ENCODE data around the gene KLHL26. TPM values are rescaled to one million over a fixed set of nuclear protein-coding genes. Genes with fewer than 3 reads are reported as not detected.

The KLHL26 gene
- total and polyA plus RNA-seq, 9 of the 15 experiments (the other 6 are each of a cell fraction or from before 2014, with no cell fraction given), result 0.13 to 13.3 (median 1.4) TPM

- no peak overlapping the region for H3K4me2 ChIP-seq (ENCODE audit: insufficient read depth, low read length)
- intact Hi-C loops (cut with micrococcal nuclease), result no loop called here
- POLR2A ChIA-PET, result interaction anchor here (0.8 kb wide), 1 partner anchor 23 kb away, joined by 8 read pairs; no protein-coding TSS in a partner anchor
- 96% methylated on average over 26 of the region's 58 CpGs for WGBS (ENCODE audit: insufficient coverage, low coverage, missing lambda C conversion rate)
- in situ Hi-C loops (cut with MboI), result no loop called here
- no peaks in the 10 kb centered on the region for H3K27me3 ChIP-seq (ENCODE audit: control insufficient read depth in 2 of 2, insufficient read depth in 2 of 2, low read length in 2 of 2)
- no peaks in the 10 kb centered on the region for H4K20me1 ChIP-seq (replicated peaks; ENCODE audit: control insufficient read depth, insufficient read depth, low read length)
- H3K9me3 ChIP-seq (replicated peaks; ENCODE audit: control insufficient read depth, insufficient read depth, low read depth, low read length), result no peaks in the 10 kb centered on the region
- H3K36me3 ChIP-seq (ENCODE audit: control insufficient read depth, insufficient read depth, low read length), result peaks cover 20% of the 10 kb centered on the region; the same call in 1 of the 3 replicates
- no peak overlapping the region for H2AFZ ChIP-seq (ENCODE audit: low read depth, low read length)
- TF ChIP-seq TCF7 (IDR thresholded peaks at IDR 0.05; ENCODE audit: borderline replicate concordance), result no peak
- peaks cover 0 to 20% of the 10 kb centered on the region in 2 experiments; a peak in 2 of 5 replicates for H3K4me1 ChIP-seq (replicated peaks in 1 of 2; ENCODE audit: control insufficient read depth in 2 of 2, insufficient read depth in 2 of 2, low read length in 2 of 2)
- no peak overlapping the region for H3K9ac ChIP-seq (ENCODE audit: insufficient read depth in 1 of 2, low read depth in 2 of 2, low read length in 2 of 2)
- no peak for FAIRE-seq
- no peak overlapping the region for H3K27ac ChIP-seq (ENCODE audit: extremely low read depth, low read depth, low read length)
- CTCF ChIA-PET (ENCODE audit: low intra/inter-chr PET ratio), result no interaction called here
- DNase-seq (ENCODE audit: extremely low read depth in 1 of 4, low spot score in 3 of 4), result no peak
- no peaks in the 10 kb centered on the region for H3K79me2 ChIP-seq (ENCODE audit: control insufficient read depth, insufficient read depth, low read length)
- no TSS peak for BruUV-seq (replicated peaks)
- no peaks in the 10 kb centered on the region for H3K9me1 ChIP-seq (ENCODE audit: control insufficient read depth, insufficient read depth, low read length)
- no peak for ATAC-seq
- H3K4me3 ChIP-seq, result no peak overlapping the region
Measured at GRCh38 chr19:18668744-18669523, 32.1 kb downstream of the KLHL26 start.

- H3K4me3 ChIP-seq, result no peak overlapping the region
- in situ Hi-C loops (cut with MboI), result no loop called here
- H3K4me1 ChIP-seq (replicated peaks in 1 of 2; ENCODE audit: control insufficient read depth in 2 of 2, insufficient read depth in 2 of 2, low read length in 2 of 2), result peaks cover 0 to 20% of the 10 kb centered on the region in 2 experiments; a peak in 2 of 5 replicates
- no peaks in the 10 kb centered on the region for H3K27me3 ChIP-seq (ENCODE audit: control insufficient read depth in 2 of 2, insufficient read depth in 2 of 2, low read length in 2 of 2)
- DNase-seq (ENCODE audit: extremely low read depth in 1 of 4, low spot score in 3 of 4) (no peak), FAIRE-seq (no peak), ATAC-seq (no peak)
- CTCF ChIA-PET (ENCODE audit: low intra/inter-chr PET ratio), result no interaction called here
- no peak overlapping the region for H3K27ac ChIP-seq (ENCODE audit: extremely low read depth, low read depth, low read length)
- no peaks in the 10 kb centered on the region; the same call in 1 of the 2 replicates for H3K9me3 ChIP-seq (replicated peaks; ENCODE audit: control insufficient read depth, insufficient read depth, low read depth, low read length)
- no TSS peak for BruUV-seq (replicated peaks)
- intact Hi-C loops (cut with micrococcal nuclease), result no loop called here
- H3K9me1 ChIP-seq (ENCODE audit: control insufficient read depth, insufficient read depth, low read length), result no peaks in the 10 kb centered on the region
- POLR2A ChIA-PET, result interaction anchor here (0.8 kb wide), 1 partner anchor 23 kb away, joined by 8 read pairs; no protein-coding TSS in a partner anchor
- peaks cover 20% of the 10 kb centered on the region; the same call in 1 of the 3 replicates for H3K36me3 ChIP-seq (ENCODE audit: control insufficient read depth, insufficient read depth, low read length)
- H2AFZ ChIP-seq (ENCODE audit: low read depth, low read length), result no peak overlapping the region
- H3K79me2 ChIP-seq (ENCODE audit: control insufficient read depth, insufficient read depth, low read length), result no peaks in the 10 kb centered on the region
- H3K9ac ChIP-seq (ENCODE audit: insufficient read depth in 1 of 2, low read depth in 2 of 2, low read length in 2 of 2), result peak overlapping the region in 1 of 2 experiments; percentile 2; a peak in 1 of 4 replicates
- H3K4me2 ChIP-seq (ENCODE audit: insufficient read depth, low read length), result no peak overlapping the region
- 80% methylated on average over 11 of the region's 12 CpGs for WGBS (ENCODE audit: insufficient coverage, low coverage, missing lambda C conversion rate)
- no peaks in the 10 kb centered on the region for H4K20me1 ChIP-seq (replicated peaks; ENCODE audit: control insufficient read depth, insufficient read depth, low read length)
- TF ChIP-seq IRF9 (tag; IDR thresholded peaks at IDR 0.05) (no peak), CTCF (IDR thresholded peaks at IDR 0.05 in 2 of 3, conservative IDR thresholded peaks at IDR 0.05 in 1 of 3; ENCODE audit: insufficient read depth in 2 of 3, low read depth in 1 of 3, low read length in 3 of 3) (no peak), DEAF1 (CRISPR knock-in tag; IDR thresholded peaks at IDR 0.05) (no peak), GTF2A2 (tag; IDR thresholded peaks at IDR 0.05) (no peak), KLF1 (tag; IDR thresholded peaks at IDR 0.05) (no peak), HINFP (tag; conservative IDR thresholded peaks at IDR 0.05; ENCODE audit: low read depth) (no peak), HEY1 (CRISPR knock-in tag; IDR thresholded peaks at IDR 0.05; ENCODE audit: borderline replicate concordance) (no peak)
Measured at GRCh38 chr19:18669524-18669817, 32.6 kb downstream of the KLHL26 start.
